Measurements from ENCODE around the gene CEP164.

- TF ChIP-seq CTCF (IDR thresholded peaks at IDR 0.05) (no peak), POLR2A (IDR thresholded peaks at IDR 0.05) (no peak)
These were observed 98.1 kb downstream of the CEP164 start for GRCh38 chr11:117425679-117426296.

Data from thyroid gland (tissue), 4 donors.